Neural cell (in vitro differentiated cells): Measurements from ENCODE around the gene SETX. TPM values are rescaled to one million over a fixed set of nuclear protein-coding genes. Genes with fewer than 3 reads are reported as not detected.

Experiments used
- H2AFZ ChIP-seq: fragments of 200-600, 300-800 bp; sonication (generic), shearing (Covaris generic); 2 replicates; pipeline ENCODE4 v1.6.0; 2014; ENCODE audit warnings: low read depth, mild to moderate bottlenecking, antibody characterized with exemption, low read length, moderate library complexity
- H3F3A ChIP-seq: fragments of 200-600 bp; shearing (Covaris generic); 2 replicates; pipeline ENCODE4 v1.6.1; 2016; ENCODE audit warnings: mild to moderate bottlenecking, moderate library complexity, mixed read lengths, antibody characterized with exemption, low read length; ENCODE audit not compliant: insufficient read depth, poor library complexity, severe bottlenecking
- H3K27ac ChIP-seq: fragments of 200-600, 300-800 bp; sonication (generic), shearing (Covaris generic); 2 replicates; pipeline ENCODE4 v1.5.1; 2014; ENCODE audit warnings: mild to moderate bottlenecking, low read length, moderate library complexity
- H3K27me3 ChIP-seq: fragments of 300-800, 200-600 bp; sonication (generic), shearing (Covaris generic); 2 replicates; pipeline ENCODE4 v1.6.0; 2014; ENCODE audit warnings: mild to moderate bottlenecking, low read depth, low read length, moderate library complexity; ENCODE audit not compliant: insufficient read depth
- H3K36me3 ChIP-seq: fragments of 300-800, 200-600 bp; sonication (generic), shearing (Covaris generic); 2 replicates; pipeline ENCODE4 v1.5.1; 2014; ENCODE audit warnings: mild to moderate bottlenecking, antibody characterized with exemption, low read length, moderate library complexity; ENCODE audit not compliant: insufficient read depth
- H3K4me2 ChIP-seq: fragments of 300-800, 200-600 bp; sonication (generic), shearing (Covaris generic); 2 replicates; pipeline ENCODE4 v1.6.0; 2014; ENCODE audit warnings: mild to moderate bottlenecking, low read length
- H3K4me3 ChIP-seq: fragments of 300-800, 200-600 bp; sonication (generic), shearing (Covaris generic); 2 replicates; pipeline ENCODE4 v1.5.1; 2014; ENCODE audit warnings: mild to moderate bottlenecking, low read length, moderate library complexity
- H3K79me2 ChIP-seq: fragments of 200-600 bp; shearing (Covaris generic); replicated peaks from 2 replicates; pipeline ENCODE4 v1.6.0; 2014; ENCODE audit warnings: mild to moderate bottlenecking, low read length, moderate library complexity; ENCODE audit not compliant: insufficient read depth
- H3K9ac ChIP-seq: fragments of 300-800, 200-600 bp; sonication (generic), shearing (Covaris generic); 2 replicates; pipeline ENCODE4 v1.6.1; 2016; ENCODE audit warnings: mild to moderate bottlenecking, low read length, mixed read lengths
- H3K9me2 ChIP-seq: fragments of 200-600 bp; shearing (Covaris generic); 2 replicates; pipeline ENCODE4 v1.6.1; 2016; ENCODE audit warnings: mild to moderate bottlenecking, low read length, mixed read lengths; ENCODE audit not compliant: insufficient read depth
- H3K9me3 ChIP-seq: fragments of 200-600, 300-800 bp; sonication (generic), shearing (Covaris generic); 2 replicates; pipeline ENCODE4 v1.6.1; 2016; ENCODE audit warnings: mild to moderate bottlenecking, mixed run types, low read length, moderate library complexity, mixed read lengths
- H4K20me1 ChIP-seq: fragments of 200-600 bp; shearing (Covaris generic); 2 replicates; pipeline ENCODE4 v1.6.1; 2016; ENCODE audit warnings: mild to moderate bottlenecking, mixed run types; ENCODE audit not compliant: insufficient read depth
- CTCF ChIP-seq: fragments of 450-650 bp; IDR thresholded peaks from 2 replicates; pipeline ENCODE4 v1.5.1; 2014; ENCODE audit warnings: antibody characterized with exemption, mild to moderate bottlenecking, moderate library complexity; ENCODE audit not compliant: poor library complexity, severe bottlenecking
- EP300 ChIP-seq: fragments of 450-650 bp; conservative IDR thresholded peaks from 2 replicates; pipeline ENCODE4 v1.6.1; 2014; ENCODE audit warnings: antibody characterized with exemption, mild to moderate bottlenecking, moderate library complexity; ENCODE audit not compliant: poor library complexity, severe bottlenecking
- EZH2 ChIP-seq: fragments of 200-600, 300-800 bp; shearing (Covaris generic), sonication (generic); IDR thresholded peaks from 2 replicates; pipeline ENCODE4 v1.6.1; 2014; ENCODE audit warnings: antibody characterized with exemption, low read length, borderline replicate concordance, mild to moderate bottlenecking; ENCODE audit not compliant: insufficient read depth, poor library complexity, severe bottlenecking
- MXI1 ChIP-seq: fragments of 450-650 bp; conservative IDR thresholded peaks from 2 replicates; pipeline ENCODE4 v1.6.1; 2014; ENCODE audit warnings: antibody characterized with exemption, mild to moderate bottlenecking; ENCODE audit not compliant: poor library complexity, severe bottlenecking
- POLR2AphosphoS5 ChIP-seq: IDR thresholded peaks from 2 replicates; pipeline ENCODE4 v1.6.1; 2012
- RAD21 ChIP-seq: fragments of 450-650 bp; conservative IDR thresholded peaks from 2 replicates; pipeline ENCODE4 v1.6.1; 2014; ENCODE audit warnings: antibody characterized with exemption, mild to moderate bottlenecking, moderate library complexity
- REST ChIP-seq: IDR thresholded peaks from 2 replicates; pipeline ENCODE4 v1.6.1; 2012; ENCODE audit warnings: borderline replicate concordance
- SMC3 ChIP-seq: fragments of 450-650 bp; conservative IDR thresholded peaks from 2 replicates; pipeline ENCODE4 v1.6.1; 2014; ENCODE audit warnings: antibody characterized with exemption, mild to moderate bottlenecking, moderate library complexity; ENCODE audit not compliant: poor library complexity
- TAF1 ChIP-seq: IDR thresholded peaks from 2 replicates; pipeline ENCODE4 v1.6.1; 2012; ENCODE audit warnings: low read depth
- polyA plus RNA-seq: library from polyadenylated mRNA; depleted of rRNA; stranded (reverse); fragments of >200 nt; gene quantifications from 2 replicates; pipeline ENCODE4 v1.2.3, GENCODE V29; 2014

The SETX gene
- polyA plus RNA-seq, 1 donor from 2014 or later = 32.0 TPM

GRCh38 chr9:132356324-132356924 is 1.6 kb upstream of the SETX start:
- H2AFZ ChIP-seq = no peak overlapping the region
- no peaks in the 10 kb centered on the region for H3K36me3 ChIP-seq
- no peak overlapping the region for H3K9ac ChIP-seq
- H3K4me2 ChIP-seq = no peak overlapping the region
- H3K4me3 ChIP-seq = no peak overlapping the region
- no peaks in the 10 kb centered on the region for H3F3A ChIP-seq
- no peak overlapping the region for H3K27ac ChIP-seq
- H3K9me3 ChIP-seq = no peaks in the 10 kb centered on the region
- H3K79me2 ChIP-seq = peaks cover 19% of the 10 kb centered on the region
- TF ChIP-seq EP300 = no peak
- no peak for TF ChIP-seq REST
- TF ChIP-seq EZH2 = no peak
- no peak for TF ChIP-seq SMC3
- TF ChIP-seq POLR2AphosphoS5 = no peak
- no peak for TF ChIP-seq TAF1
- TF ChIP-seq CTCF = no peak
- TF ChIP-seq RAD21 = no peak
- no peak for TF ChIP-seq MXI1
- H3K27me3 ChIP-seq = no peaks in the 10 kb centered on the region
- H4K20me1 ChIP-seq = no peaks in the 10 kb centered on the region
- H3K9me2 ChIP-seq = no peaks in the 10 kb centered on the region

- Histone ChIP-seq H3K79me2 (peaks cover 23% of the 10 kb centered on the region), H3K9me2 (no peaks in the 10 kb centered on the region), H3K4me3 (no peak overlapping the region), H3K36me3 (no peaks in the 10 kb centered on the region), H3K9me3 (no peaks in the 10 kb centered on the region), H3K27me3 (no peaks in the 10 kb centered on the region), H3K9ac (no peak overlapping the region), H3F3A (no peaks in the 10 kb centered on the region), H3K27ac (no peak overlapping the region), H4K20me1 (no peaks in the 10 kb centered on the region), H3K4me2 (no peak overlapping the region), H2AFZ (no peak overlapping the region)
- no peak for TF ChIP-seq RAD21
- TF ChIP-seq EZH2 = no peak
- TF ChIP-seq MXI1 = no peak
Observed at GRCh38 chr9:132351404-132352045, 3.3 kb downstream of the SETX start.

GRCh38 chr9:132350861-132351315 is 3.9 kb downstream of the SETX start:
- no peak overlapping the region for H3K9ac ChIP-seq
- H3K9me3 ChIP-seq = no peaks in the 10 kb centered on the region
- H3K36me3 ChIP-seq = no peaks in the 10 kb centered on the region
- H3K4me3 ChIP-seq = no peak overlapping the region
- peaks cover 23% of the 10 kb centered on the region for H3K79me2 ChIP-seq
- H3F3A ChIP-seq = no peaks in the 10 kb centered on the region
- H2AFZ ChIP-seq = no peak overlapping the region
- H3K27ac ChIP-seq = no peak overlapping the region
- no peaks in the 10 kb centered on the region for H3K9me2 ChIP-seq
- TF ChIP-seq MXI1 (no peak), EZH2 (no peak), REST (no peak), SMC3 (no peak), POLR2AphosphoS5 (no peak), TAF1 (no peak), EP300 (no peak), RAD21 (no peak), CTCF (no peak)
- H4K20me1 ChIP-seq = no peaks in the 10 kb centered on the region
- no peaks in the 10 kb centered on the region for H3K27me3 ChIP-seq
- no peak overlapping the region for H3K4me2 ChIP-seq
